Measurements from ENCODE around the gene IKZF2. TPM values are rescaled to one million over a fixed set of nuclear protein-coding genes. Genes with fewer than 3 reads are reported as not detected.

Gene IKZF2
- total RNA-seq, 1 experiment from 2014 or later = 3.0 TPM

DNA sequence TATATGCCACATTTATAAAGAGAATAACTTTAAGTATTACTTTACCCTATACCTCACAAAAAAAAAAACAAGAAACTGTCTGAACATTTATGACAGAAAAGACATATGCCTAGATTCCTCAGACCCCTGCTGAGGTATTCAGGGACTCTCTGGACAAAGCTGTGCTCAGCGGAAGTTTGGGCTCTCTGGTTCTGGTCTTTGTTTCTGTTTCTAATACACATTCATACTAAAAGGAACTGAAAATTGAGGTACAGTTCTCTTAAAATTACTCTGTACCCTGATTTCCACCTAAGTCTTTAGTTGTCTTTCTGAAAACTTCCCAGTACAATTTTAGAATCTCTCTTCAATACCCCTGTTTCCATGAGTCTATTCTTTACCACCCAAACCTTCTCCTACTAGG, 160.3 kb downstream of the IKZF2 start:
- H3K14ac ChIP-seq (ENCODE audit: insufficient read depth, low read length) = no peak overlapping the region
- Mint-ChIP-seq H3K27me3 (ENCODE audit: low read depth) (no peaks in the 10 kb centered on the region; the same call in none of the 2 replicates), H3K36me3 (ENCODE audit: insufficient read depth in 1 of 3, low read depth in 3 of 3) (no peaks in the 10 kb centered on the region; a peak in 1 of 7 replicates), H3K4me3 (no peak overlapping the region), H3K27ac (no peak overlapping the region), H3K4me1 (no peaks in the 10 kb centered on the region), H3K9me3 (no peaks in the 10 kb centered on the region)
- H3K79me1 ChIP-seq (ENCODE audit: insufficient read depth, low read depth, low read length, poor library complexity, severe bottlenecking) = no peaks in the 10 kb centered on the region
- H4K8ac ChIP-seq (replicated peaks; ENCODE audit: insufficient read length, low read depth, low read length) = no peak overlapping the region
- no peak overlapping the region for H3K9ac ChIP-seq (ENCODE audit: extremely low read depth, insufficient read length, low read length)
- no peak for DNase-seq
- H3K56ac ChIP-seq (ENCODE audit: insufficient read length, low read depth, low read length) = no peak overlapping the region
- H3K23ac ChIP-seq (ENCODE audit: insufficient read length, low read depth, low read length) = no peak overlapping the region
- no peak overlapping the region for H2BK20ac ChIP-seq (ENCODE audit: low read depth, low read length, poor library complexity, severe bottlenecking)
- H2BK120ac ChIP-seq (ENCODE audit: low read depth, low read length, poor library complexity, severe bottlenecking) = no peak overlapping the region
- H3K18ac ChIP-seq (ENCODE audit: insufficient read length, low read depth, low read length) = no peak overlapping the region
- TF ChIP-seq, protein P1, sequence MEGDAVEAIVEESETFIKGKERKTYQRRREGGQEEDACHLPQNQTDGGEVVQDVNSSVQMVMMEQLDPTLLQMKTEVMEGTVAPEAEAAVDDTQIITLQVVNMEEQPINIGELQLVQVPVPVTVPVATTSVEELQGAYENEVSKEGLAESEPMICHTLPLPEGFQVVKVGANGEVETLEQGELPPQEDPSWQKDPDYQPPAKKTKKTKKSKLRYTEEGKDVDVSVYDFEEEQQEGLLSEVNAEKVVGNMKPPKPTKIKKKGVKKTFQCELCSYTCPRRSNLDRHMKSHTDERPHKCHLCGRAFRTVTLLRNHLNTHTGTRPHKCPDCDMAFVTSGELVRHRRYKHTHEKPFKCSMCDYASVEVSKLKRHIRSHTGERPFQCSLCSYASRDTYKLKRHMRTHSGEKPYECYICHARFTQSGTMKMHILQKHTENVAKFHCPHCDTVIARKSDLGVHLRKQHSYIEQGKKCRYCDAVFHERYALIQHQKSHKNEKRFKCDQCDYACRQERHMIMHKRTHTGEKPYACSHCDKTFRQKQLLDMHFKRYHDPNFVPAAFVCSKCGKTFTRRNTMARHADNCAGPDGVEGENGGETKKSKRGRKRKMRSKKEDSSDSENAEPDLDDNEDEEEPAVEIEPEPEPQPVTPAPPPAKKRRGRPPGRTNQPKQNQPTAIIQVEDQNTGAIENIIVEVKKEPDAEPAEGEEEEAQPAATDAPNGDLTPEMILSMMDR (conservative IDR thresholded peaks at IDR 0.05) = no peak
- no peak overlapping the region for H3K4me2 ChIP-seq (ENCODE audit: insufficient read depth, insufficient read length, low read length)
- H2AK5ac ChIP-seq (ENCODE audit: insufficient read length, low read length) = no peak overlapping the region
- no peak overlapping the region for H2BK5ac ChIP-seq (ENCODE audit: insufficient read length, low read length)
- H4K5ac ChIP-seq (ENCODE audit: insufficient read length, low read depth, low read length) = no peak overlapping the region
- no peaks in the 10 kb centered on the region for H4K20me1 ChIP-seq (ENCODE audit: control insufficient read depth, insufficient read depth, insufficient read length)
- H3K4ac ChIP-seq (ENCODE audit: low read depth, low read length) = no peak overlapping the region
- no peak overlapping the region for H4K91ac ChIP-seq (ENCODE audit: insufficient read length, low read depth, low read length)
- no peaks in the 10 kb centered on the region for H3K4me1 ChIP-seq (ENCODE audit: insufficient read depth, low read length)
- no peak overlapping the region for H3K27ac ChIP-seq (ENCODE audit: insufficient read length, low read depth, low read length)
- H3K27me3 ChIP-seq (ENCODE audit: insufficient read depth, low read length) = no peaks in the 10 kb centered on the region
- no peaks in the 10 kb centered on the region for H3K23me2 ChIP-seq (ENCODE audit: insufficient read length, low read depth, low read length, poor library complexity, severe bottlenecking)
- H2BK12ac ChIP-seq (ENCODE audit: insufficient read length, low read depth, low read length) = no peak overlapping the region
- no peak overlapping the region for H3T11ph ChIP-seq (ENCODE audit: low read length)
- H3K9me3 ChIP-seq (ENCODE audit: control insufficient read depth, low read depth, low read length) = no peaks in the 10 kb centered on the region
- no peak overlapping the region for H2AFZ ChIP-seq (ENCODE audit: low read length)
- H3K79me2 ChIP-seq (ENCODE audit: insufficient read depth, low read length) = no peaks in the 10 kb centered on the region
- WGBS (ENCODE audit: extremely low coverage, insufficient read length, low lambda C conversion rate) = no CpG with 5 or more reads among the region's 1 CpG
- no peak overlapping the region for H2BK15ac ChIP-seq (ENCODE audit: low read depth, low read length)
